Stimulated activated CD4-positive, alpha-beta T cell treated with anti-CD3 and anti-CD28 coated beads, Interleukin-1b, Interleukin-23, amount 100 ng/mL, for 4 hours (primary cell): ENCODE measurements around the gene WAPL.
A peak's percentile ranks its signal among the peaks of the same experiment; 100 is the strongest.

Experiments used
- DNase-seq, 2 donors: peaks; one replicate each; pipeline ENCODE4 v3.0.0-alpha.2; 2020; ENCODE audit warnings: low read depth in 2 of 2

Gene WAPL

GRCh38 chr10:86524225-86524962 is 2.8 kb upstream of the WAPL start:
- no peak for DNase-seq

GRCh38 chr10:86523348-86523747 is 1.8 kb upstream of the WAPL start:
- no peak for DNase-seq

- DNase-seq, result no peak
Measured at GRCh38 chr10:86522510-86522855, 891 bp upstream of the WAPL start.

GRCh38 chr10:86520871-86521677 is 518 bp downstream of the WAPL start:
- DNase-seq, result peak; percentile 9 to 41

- DNase-seq, result no peak
Measured at GRCh38 chr10:86518781-86519180, 2.8 kb downstream of the WAPL start.

GRCh38 chr10:86512137-86512536 is 9.5 kb downstream of the WAPL start:
- no peak for DNase-seq

GRCh38 chr10:86511027-86511865 is 10.3 kb downstream of the WAPL start:
- no peak for DNase-seq

- no peak for DNase-seq
Measured at GRCh38 chr10:86509145-86509544, 12.4 kb downstream of the WAPL start.

- no peak for DNase-seq
Measured at GRCh38 chr10:86508217-86508616, 13.4 kb downstream of the WAPL start.

- DNase-seq, result no peak
Measured at GRCh38 chr10:86506499-86506898, 15.1 kb downstream of the WAPL start.

- DNase-seq, result no peak
Measured at GRCh38 chr10:86506062-86506461, 15.5 kb downstream of the WAPL start.

GRCh38 chr10:86504510-86504909 is 17.1 kb downstream of the WAPL start:
- no peak for DNase-seq

- no peak for DNase-seq
Measured at GRCh38 chr10:86500846-86501245, 20.7 kb downstream of the WAPL start.

GRCh38 chr10:86498598-86498997 is 23.0 kb downstream of the WAPL start:
- no peak for DNase-seq

GRCh38 chr10:86497621-86498020 is 24.0 kb downstream of the WAPL start:
- DNase-seq, result no peak

GRCh38 chr10:86489960-86490612 is 31.5 kb downstream of the WAPL start:
- no peak for DNase-seq

GRCh38 chr10:86489071-86489810 is 32.4 kb downstream of the WAPL start:
- no peak for DNase-seq

- DNase-seq, result no peak
Measured at GRCh38 chr10:86486856-86487255, 34.7 kb downstream of the WAPL start.

GRCh38 chr10:86483664-86484063 is 37.9 kb downstream of the WAPL start:
- no peak for DNase-seq

- DNase-seq, result no peak
Measured at GRCh38 chr10:86481761-86482160, 39.8 kb downstream of the WAPL start.

GRCh38 chr10:86480571-86480970 is 41.0 kb downstream of the WAPL start:
- no peak for DNase-seq
